ENCODE data around the gene PCSK2. TPM values are rescaled to one million over a fixed set of nuclear protein-coding genes. Genes with fewer than 3 reads are reported as not detected.

Gene PCSK2
- polyA plus RNA-seq, 3 donors: not detected

DNA sequence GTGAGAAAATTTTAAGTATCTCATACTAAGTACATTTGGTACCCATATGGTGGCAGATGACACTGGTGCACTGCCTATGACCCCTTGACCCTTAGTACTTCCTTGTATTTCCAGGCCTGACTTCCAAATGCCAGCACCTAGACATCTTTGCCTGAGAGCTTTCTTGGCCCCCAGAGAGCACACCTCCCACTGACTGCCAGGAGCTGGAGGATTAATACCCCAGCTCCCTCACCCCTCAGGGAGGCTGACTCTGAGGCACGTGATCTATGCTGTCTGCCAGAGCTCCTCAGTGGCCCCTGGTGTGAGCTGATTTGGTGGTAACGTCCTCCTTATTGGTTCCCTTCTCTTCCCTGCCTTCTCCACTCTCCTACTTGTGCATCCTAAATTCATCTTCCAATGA lies 266.3 kb downstream of the PCSK2 start:
- H3K4me3 Mint-ChIP-seq: no peak overlapping the region
- Histone ChIP-seq H3K4me3 (replicated peaks in 1 of 3; ENCODE audit: low read depth in 2 of 3, low read length in 3 of 3) (no peak overlapping the region), H3K27me3 (ENCODE audit: control insufficient read depth in 2 of 2, insufficient read depth in 2 of 2, low read length in 2 of 2) (no peaks in the 10 kb centered on the region), H4K20me1 (ENCODE audit: insufficient read depth, low read length) (no peaks in the 10 kb centered on the region), H3K4me2 (replicated peaks; ENCODE audit: extremely low read depth, low read length, poor library complexity, severe bottlenecking) (no peak overlapping the region), H3K4me1 (ENCODE audit: control insufficient read depth in 1 of 2, insufficient read depth in 2 of 2, low read length in 2 of 2) (no peaks in the 10 kb centered on the region), H3K27ac (ENCODE audit: low read depth in 1 of 2, low read length in 2 of 2) (no peak overlapping the region), H3K9me3 (replicated peaks in 1 of 2; ENCODE audit: control insufficient read depth in 1 of 2, insufficient read depth in 1 of 2, low read length in 2 of 2) (no peaks in the 10 kb centered on the region), H3K36me3 (replicated peaks in 1 of 2; ENCODE audit: control insufficient read depth in 1 of 2, insufficient read depth in 2 of 2, low read length in 2 of 2) (no peaks in the 10 kb centered on the region), H2AFZ (ENCODE audit: insufficient read depth, low read depth, low read length, poor library complexity, severe bottlenecking) (no peak overlapping the region), H3K9ac (ENCODE audit: insufficient read depth, low read length, poor library complexity, severe bottlenecking) (no peak overlapping the region), H3K79me2 (ENCODE audit: insufficient read depth, low read length) (no peaks in the 10 kb centered on the region)
- H3K36me3 Mint-ChIP-seq: no peaks in the 10 kb centered on the region
- intact Hi-C loops (cut with micrococcal nuclease): no loop called here
- peaks cover 0 to 2% (median 0%) of the 10 kb centered on the region in 7 donors for H3K9me3 Mint-ChIP-seq
- no peak overlapping the region for H3K27ac Mint-ChIP-seq
- H3K4me1 Mint-ChIP-seq: no peaks in the 10 kb centered on the region
- peaks cover 0 to 13% (median 0%) of the 10 kb centered on the region in 3 donors for H3K27me3 Mint-ChIP-seq (ENCODE audit: low read depth in 3 of 3)
- TF ChIP-seq, protein P1, sequence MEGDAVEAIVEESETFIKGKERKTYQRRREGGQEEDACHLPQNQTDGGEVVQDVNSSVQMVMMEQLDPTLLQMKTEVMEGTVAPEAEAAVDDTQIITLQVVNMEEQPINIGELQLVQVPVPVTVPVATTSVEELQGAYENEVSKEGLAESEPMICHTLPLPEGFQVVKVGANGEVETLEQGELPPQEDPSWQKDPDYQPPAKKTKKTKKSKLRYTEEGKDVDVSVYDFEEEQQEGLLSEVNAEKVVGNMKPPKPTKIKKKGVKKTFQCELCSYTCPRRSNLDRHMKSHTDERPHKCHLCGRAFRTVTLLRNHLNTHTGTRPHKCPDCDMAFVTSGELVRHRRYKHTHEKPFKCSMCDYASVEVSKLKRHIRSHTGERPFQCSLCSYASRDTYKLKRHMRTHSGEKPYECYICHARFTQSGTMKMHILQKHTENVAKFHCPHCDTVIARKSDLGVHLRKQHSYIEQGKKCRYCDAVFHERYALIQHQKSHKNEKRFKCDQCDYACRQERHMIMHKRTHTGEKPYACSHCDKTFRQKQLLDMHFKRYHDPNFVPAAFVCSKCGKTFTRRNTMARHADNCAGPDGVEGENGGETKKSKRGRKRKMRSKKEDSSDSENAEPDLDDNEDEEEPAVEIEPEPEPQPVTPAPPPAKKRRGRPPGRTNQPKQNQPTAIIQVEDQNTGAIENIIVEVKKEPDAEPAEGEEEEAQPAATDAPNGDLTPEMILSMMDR (IDR thresholded peaks at IDR 0.05): no peak
- DNase-seq: no peak
- no CpG with 5 or more reads among the region's 2 CpGs for WGBS (ENCODE audit: insufficient coverage)

DNA sequence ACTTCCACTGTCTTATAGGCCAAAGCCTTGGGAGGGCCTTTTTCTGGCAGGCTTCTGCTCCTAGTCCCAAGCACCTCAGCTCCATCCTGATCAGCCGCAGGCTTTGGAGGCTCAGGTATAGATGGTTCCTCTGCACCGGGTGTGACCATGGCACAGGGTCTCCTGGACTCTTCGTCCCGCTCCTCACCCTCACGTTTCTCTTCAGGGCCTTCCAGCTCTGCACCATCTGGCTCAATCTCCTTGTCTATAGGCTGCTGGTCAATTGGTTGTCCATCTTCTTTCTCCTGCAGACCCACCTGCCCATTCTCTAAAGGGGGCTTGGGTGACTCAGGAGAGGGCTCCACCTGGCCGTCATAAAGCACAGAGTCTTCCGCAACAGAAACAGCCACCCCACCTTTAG lies 267.4 kb downstream of the PCSK2 start:
- Histone ChIP-seq H3K9ac (ENCODE audit: insufficient read depth, low read length, poor library complexity, severe bottlenecking) (no peak overlapping the region), H2AFZ (ENCODE audit: insufficient read depth, low read depth, low read length, poor library complexity, severe bottlenecking) (no peak overlapping the region), H3K36me3 (replicated peaks in 1 of 2; ENCODE audit: control insufficient read depth in 1 of 2, insufficient read depth in 2 of 2, low read length in 2 of 2) (no peaks in the 10 kb centered on the region), H3K79me2 (ENCODE audit: insufficient read depth, low read length) (no peaks in the 10 kb centered on the region), H3K4me2 (replicated peaks; ENCODE audit: extremely low read depth, low read length, poor library complexity, severe bottlenecking) (no peak overlapping the region), H3K27me3 (ENCODE audit: control insufficient read depth in 2 of 2, insufficient read depth in 2 of 2, low read length in 2 of 2) (no peaks in the 10 kb centered on the region), H3K4me3 (replicated peaks in 1 of 3; ENCODE audit: low read depth in 2 of 3, low read length in 3 of 3) (no peak overlapping the region), H3K9me3 (replicated peaks in 1 of 2; ENCODE audit: control insufficient read depth in 1 of 2, insufficient read depth in 1 of 2, low read length in 2 of 2) (no peaks in the 10 kb centered on the region), H4K20me1 (ENCODE audit: insufficient read depth, low read length) (no peaks in the 10 kb centered on the region), H3K27ac (ENCODE audit: low read depth in 1 of 2, low read length in 2 of 2) (no peak overlapping the region), H3K4me1 (ENCODE audit: control insufficient read depth in 1 of 2, insufficient read depth in 2 of 2, low read length in 2 of 2) (no peaks in the 10 kb centered on the region)
- 97% methylated on average over 5 of the region's 7 CpGs for WGBS (ENCODE audit: insufficient coverage)
- no peaks in the 10 kb centered on the region for H3K9me3 Mint-ChIP-seq
- intact Hi-C loops (cut with micrococcal nuclease): no loop called here
- H3K4me1 Mint-ChIP-seq: no peaks in the 10 kb centered on the region
- H3K36me3 Mint-ChIP-seq: no peaks in the 10 kb centered on the region
- H3K27ac Mint-ChIP-seq: no peak overlapping the region
- TF ChIP-seq, protein P1 (IDR thresholded peaks at IDR 0.05): no peak
- H3K27me3 Mint-ChIP-seq (ENCODE audit: low read depth in 3 of 3): peaks cover 0 to 8% (median under 1%) of the 10 kb centered on the region in 3 donors
- H3K4me3 Mint-ChIP-seq: no peak overlapping the region
- DNase-seq: no peak

Data from CD14-positive monocyte (primary cell).